ENCODE measurements around the gene UGT2A1. TPM values are rescaled to one million over a fixed set of nuclear protein-coding genes. Genes with fewer than 3 reads are reported as not detected.
A peak's percentile ranks its signal among the peaks of the same experiment; 100 is the strongest.

UGT2A1 gene
- not detected in 2 replicates for polyA plus RNA-seq (2011; rRNA removed)
- polyA minus RNA-seq (2011; rRNA and poly(A)+ RNA removed) = not detected in 2 replicates

DNA sequence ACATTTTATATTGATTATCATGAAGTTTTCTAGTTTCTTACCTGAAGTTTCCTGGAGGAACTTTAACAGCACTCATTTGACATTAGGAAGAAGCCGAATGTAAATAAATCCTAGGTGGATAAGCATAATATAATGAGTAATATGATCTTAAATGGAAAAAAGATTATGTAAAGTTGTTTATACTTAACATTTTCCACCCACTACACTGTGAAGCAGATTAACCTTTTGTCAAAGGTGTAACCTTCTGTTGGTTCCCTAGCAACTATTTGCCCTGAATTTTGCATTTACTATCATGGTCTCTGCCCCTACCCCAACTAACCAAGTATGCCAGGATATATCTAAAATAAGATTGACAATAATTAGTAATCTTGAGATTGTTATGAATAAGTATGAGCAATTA, at the start of gene UGT2A1:
TSS of gene UGT2A1 (minus strand) at position 101 of the 400 bp plus-strand sequence. CDS start 5,603 bp downstream, outside the sequence.
- Histone ChIP-seq H3K36me3 (ENCODE audit: control insufficient read depth, insufficient read depth, low read length) (no peaks in the 10 kb centered on the region), H3K4me3 (ENCODE audit: low read depth, low read length) (no peak within 1 kb of the TSS), H3K27me3 (ENCODE audit: control insufficient read depth, insufficient read depth, low read length) (no peaks in the 10 kb centered on the region)
- TF ChIP-seq, protein P1, sequence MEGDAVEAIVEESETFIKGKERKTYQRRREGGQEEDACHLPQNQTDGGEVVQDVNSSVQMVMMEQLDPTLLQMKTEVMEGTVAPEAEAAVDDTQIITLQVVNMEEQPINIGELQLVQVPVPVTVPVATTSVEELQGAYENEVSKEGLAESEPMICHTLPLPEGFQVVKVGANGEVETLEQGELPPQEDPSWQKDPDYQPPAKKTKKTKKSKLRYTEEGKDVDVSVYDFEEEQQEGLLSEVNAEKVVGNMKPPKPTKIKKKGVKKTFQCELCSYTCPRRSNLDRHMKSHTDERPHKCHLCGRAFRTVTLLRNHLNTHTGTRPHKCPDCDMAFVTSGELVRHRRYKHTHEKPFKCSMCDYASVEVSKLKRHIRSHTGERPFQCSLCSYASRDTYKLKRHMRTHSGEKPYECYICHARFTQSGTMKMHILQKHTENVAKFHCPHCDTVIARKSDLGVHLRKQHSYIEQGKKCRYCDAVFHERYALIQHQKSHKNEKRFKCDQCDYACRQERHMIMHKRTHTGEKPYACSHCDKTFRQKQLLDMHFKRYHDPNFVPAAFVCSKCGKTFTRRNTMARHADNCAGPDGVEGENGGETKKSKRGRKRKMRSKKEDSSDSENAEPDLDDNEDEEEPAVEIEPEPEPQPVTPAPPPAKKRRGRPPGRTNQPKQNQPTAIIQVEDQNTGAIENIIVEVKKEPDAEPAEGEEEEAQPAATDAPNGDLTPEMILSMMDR (IDR thresholded peaks at IDR 0.05; ENCODE audit: insufficient read depth, low read depth, low read length) = no peak
- ChIA-PET POLR2A (no interaction called here), CTCF (no interaction called here)
- no peak for DNase-seq (ENCODE audit: low read depth)

DNA sequence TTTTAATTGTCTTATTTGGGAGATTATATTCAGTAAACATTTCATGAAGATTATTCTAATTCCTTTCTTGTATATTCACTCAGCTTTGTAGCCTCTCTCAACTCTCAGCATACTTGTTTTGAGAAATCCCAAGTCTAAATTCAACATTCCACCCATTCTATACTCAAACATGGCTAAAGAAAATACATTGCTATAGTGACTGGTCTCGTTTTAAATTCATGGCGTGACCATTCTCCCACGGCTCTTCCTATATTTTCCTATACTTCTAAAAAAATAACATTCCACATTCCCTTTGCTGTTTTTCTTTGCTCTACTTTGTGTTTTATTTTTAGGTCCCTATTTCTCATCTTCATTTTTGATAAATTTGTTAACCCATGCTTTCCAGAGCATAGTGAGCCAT, 49.2 kb upstream of the UGT2A1 start:
- Histone ChIP-seq H3K36me3 (ENCODE audit: control insufficient read depth, insufficient read depth, low read length) (no peaks in the 10 kb centered on the region), H3K27me3 (ENCODE audit: control insufficient read depth, insufficient read depth, low read length) (no peaks in the 10 kb centered on the region), H3K4me3 (ENCODE audit: low read depth, low read length) (no peak overlapping the region)
- CTCF ChIA-PET = interaction anchor here (1.6 kb wide), 1 partner anchor 179 kb away, joined by 6 read pairs; no protein-coding TSS in a partner anchor
- no peak for DNase-seq (ENCODE audit: low read depth)
- TF ChIP-seq, protein P1 (IDR thresholded peaks at IDR 0.05; ENCODE audit: insufficient read depth, low read depth, low read length) = no peak
- POLR2A ChIA-PET = no interaction called here

DNA sequence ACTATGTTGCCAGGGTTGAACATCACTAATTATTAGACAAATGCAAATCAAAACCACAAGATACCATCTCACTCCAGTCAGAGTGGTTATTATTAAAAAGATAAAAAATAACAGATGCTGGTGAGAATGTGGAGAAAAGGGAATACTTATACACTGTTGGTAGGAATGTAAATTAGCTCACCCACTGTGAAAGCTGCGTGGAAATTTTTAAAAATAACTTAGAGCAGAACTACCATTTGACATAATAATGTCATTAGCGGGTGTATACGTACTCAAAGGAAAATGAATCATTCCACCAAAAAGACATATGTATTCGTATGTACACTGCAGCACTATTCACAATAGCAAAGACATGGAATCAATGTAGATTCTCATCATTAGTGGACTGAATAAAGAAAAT, 48.6 kb upstream of the UGT2A1 start:
- no peaks in the 10 kb centered on the region for H3K36me3 ChIP-seq (ENCODE audit: control insufficient read depth, insufficient read depth, low read length)
- CTCF ChIA-PET = interaction anchor here (1.6 kb wide), 1 partner anchor 179 kb away, joined by 6 read pairs; no protein-coding TSS in a partner anchor
- TF ChIP-seq, protein P1 (IDR thresholded peaks at IDR 0.05; ENCODE audit: insufficient read depth, low read depth, low read length) = no peak
- no peaks in the 10 kb centered on the region for H3K27me3 ChIP-seq (ENCODE audit: control insufficient read depth, insufficient read depth, low read length)
- POLR2A ChIA-PET = no interaction called here
- H3K4me3 ChIP-seq (ENCODE audit: low read depth, low read length) = no peak overlapping the region
- DNase-seq (ENCODE audit: low read depth) = no peak

DNA sequence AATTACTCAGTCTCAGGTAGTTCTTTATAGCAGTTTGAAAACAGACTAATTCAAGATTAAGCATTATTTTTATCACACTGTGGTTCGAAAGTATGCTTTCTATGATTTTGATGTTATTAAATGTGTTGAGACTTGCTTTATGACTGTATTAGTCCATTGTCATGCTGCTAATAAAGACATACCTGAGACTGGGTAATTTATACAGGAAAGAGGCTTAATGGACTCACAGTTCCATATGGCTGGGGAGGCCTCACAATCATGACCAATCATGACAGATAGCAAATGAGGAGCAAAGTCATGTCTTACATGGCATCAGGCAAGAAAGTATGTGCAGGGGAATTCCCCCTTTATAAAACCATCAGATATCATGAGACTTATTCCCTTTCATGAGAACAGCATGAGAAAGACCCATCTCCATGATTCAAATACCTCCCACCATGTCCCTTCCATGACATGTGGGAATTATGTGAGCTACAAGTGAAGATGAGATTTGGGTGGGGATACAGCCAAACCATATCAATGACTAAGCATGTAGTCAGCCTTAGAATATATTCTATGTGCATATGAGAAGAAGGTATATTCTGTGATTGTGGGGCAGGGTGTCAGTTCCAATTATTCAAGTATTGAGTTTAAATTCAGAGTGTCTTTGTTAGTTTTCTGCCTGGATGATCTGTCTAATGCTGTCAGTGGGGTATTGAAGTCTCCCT, 44.6 kb upstream of the UGT2A1 start:
- DNase-seq (ENCODE audit: low read depth) = no peak
- no peak overlapping the region for H3K4me3 ChIP-seq (ENCODE audit: low read depth, low read length)
- TF ChIP-seq, protein P1 (IDR thresholded peaks at IDR 0.05; ENCODE audit: insufficient read depth, low read depth, low read length) = no peak
- POLR2A ChIA-PET = no interaction called here
- CTCF ChIA-PET = no interaction called here
- H3K36me3 ChIP-seq (ENCODE audit: control insufficient read depth, insufficient read depth, low read length) = no peaks in the 10 kb centered on the region
- H3K27me3 ChIP-seq (ENCODE audit: control insufficient read depth, insufficient read depth, low read length) = no peaks in the 10 kb centered on the region

DNA sequence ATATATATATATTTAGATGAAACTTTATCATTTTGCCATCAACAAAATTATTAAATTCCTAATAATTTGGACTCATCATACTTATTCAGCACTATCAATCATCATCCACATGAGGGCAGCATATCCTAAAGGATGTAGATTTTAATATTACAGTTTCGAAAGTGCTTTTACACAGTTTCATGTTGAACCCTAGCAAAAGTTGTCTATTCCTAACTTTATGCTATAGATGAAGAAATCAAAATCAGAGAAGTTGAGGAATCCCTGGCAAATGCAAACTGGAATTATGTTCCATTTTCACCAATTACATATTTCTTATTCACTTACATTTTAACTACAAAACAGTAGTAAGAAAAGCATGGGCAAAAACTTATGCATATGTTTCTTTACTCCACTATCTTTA, 36.6 kb upstream of the UGT2A1 start:
- POLR2A ChIA-PET = no interaction called here
- Histone ChIP-seq H3K27me3 (ENCODE audit: control insufficient read depth, insufficient read depth, low read length) (no peaks in the 10 kb centered on the region), H3K36me3 (ENCODE audit: control insufficient read depth, insufficient read depth, low read length) (no peaks in the 10 kb centered on the region), H3K4me3 (ENCODE audit: low read depth, low read length) (no peak overlapping the region)
- TF ChIP-seq, protein P1 (IDR thresholded peaks at IDR 0.05; ENCODE audit: insufficient read depth, low read depth, low read length) = peak; percentile 42; the same call in 1 of the 2 replicates
- no peak for DNase-seq (ENCODE audit: low read depth)
- CTCF ChIA-PET = no interaction called here
